Measurements from ENCODE around the gene MYH6.
"Not testable (repeated sequence)": the region's sequence is repeated elsewhere in the genome, so short reads cannot be mapped to it uniquely, and the experiment has no call there.

Gene MYH6

DNA sequence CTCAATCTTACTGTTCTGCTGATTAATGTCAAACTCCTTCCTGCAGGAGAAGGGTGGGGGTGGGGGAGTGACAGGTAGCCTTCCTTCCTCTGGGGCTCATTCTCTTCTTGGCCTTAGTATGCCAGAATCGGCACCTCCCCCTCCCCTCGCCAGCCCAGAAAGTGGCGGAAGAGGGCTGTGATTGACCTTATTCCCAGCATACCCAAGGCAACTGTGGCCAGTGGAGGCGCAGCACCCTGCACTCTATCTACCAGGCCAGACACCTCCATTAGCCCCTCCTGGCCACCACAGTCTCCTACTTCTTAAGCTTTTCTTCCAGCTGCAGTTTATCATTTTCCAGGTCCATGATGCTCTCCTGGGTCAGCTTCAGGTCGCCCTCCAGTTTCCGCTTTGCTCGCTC, 15.5 kb downstream of the MYH6 start:
- DNase-seq (ENCODE audit: low read depth), result no peak

DNA sequence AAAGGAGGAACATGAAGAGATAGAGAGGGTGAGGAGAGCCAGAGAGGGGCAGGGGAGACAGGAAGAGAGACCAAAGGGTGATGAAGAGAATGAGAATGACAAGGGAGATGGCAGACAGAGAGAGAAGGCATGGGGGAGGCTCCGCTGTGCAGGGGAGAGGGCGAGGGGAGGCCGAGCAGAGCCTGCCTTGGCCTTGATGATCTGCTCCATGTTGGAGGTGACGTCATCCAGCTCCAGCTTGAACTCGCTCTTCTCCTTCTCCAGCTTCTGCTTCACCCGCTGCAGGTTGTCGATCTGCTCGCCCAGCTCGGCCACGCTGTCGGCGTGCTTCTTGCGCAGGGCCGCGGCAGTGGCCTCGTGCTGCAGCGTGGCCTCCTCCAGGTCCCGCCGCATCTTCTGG, 18.2 kb downstream of the MYH6 start:
- DNase-seq (ENCODE audit: low read depth), result not testable (repeated sequence)

DNA sequence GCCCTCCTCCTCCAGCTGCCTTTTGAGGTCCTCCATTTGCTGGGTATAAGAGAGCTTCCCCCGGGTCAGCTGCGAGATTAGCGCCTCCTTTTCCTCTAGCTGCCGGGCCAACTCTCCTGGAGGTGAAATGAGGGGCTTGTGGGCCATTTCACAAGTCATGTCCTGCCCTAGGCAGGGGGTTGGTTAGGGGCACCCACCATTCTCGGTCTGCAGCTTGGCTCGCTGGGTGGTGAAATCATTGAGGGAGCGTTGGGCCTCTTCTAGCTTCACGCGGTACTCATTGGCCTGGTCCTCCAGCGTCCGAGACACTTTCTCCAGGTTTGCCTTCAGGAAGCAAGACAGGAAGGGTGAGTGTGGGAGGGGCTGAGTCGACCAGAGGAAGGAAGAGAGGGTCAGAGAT, 18.7 kb downstream of the MYH6 start:
- no peak for DNase-seq (ENCODE audit: low read depth)

DNA sequence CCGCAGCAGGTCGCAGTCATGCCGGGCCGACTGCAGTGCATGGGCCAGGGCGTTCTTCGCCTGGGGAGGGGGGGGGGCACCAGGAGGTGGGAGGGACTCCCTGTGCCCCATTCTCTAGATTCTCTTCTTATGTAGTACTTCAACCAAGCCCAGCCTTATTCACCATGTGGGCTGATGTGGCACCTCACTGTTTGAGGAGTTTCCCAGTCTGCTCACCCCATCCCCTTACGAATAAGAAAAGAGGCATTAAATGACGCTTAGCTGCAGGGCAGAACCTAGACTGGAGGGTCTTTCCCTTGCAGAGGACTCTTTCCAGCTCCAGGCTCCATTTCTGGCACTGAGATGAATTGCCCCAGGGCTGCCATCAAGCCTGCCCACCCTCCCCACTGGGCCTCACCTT, 19.1 kb downstream of the MYH6 start:
- DNase-seq (ENCODE audit: low read depth), result no peak

DNA sequence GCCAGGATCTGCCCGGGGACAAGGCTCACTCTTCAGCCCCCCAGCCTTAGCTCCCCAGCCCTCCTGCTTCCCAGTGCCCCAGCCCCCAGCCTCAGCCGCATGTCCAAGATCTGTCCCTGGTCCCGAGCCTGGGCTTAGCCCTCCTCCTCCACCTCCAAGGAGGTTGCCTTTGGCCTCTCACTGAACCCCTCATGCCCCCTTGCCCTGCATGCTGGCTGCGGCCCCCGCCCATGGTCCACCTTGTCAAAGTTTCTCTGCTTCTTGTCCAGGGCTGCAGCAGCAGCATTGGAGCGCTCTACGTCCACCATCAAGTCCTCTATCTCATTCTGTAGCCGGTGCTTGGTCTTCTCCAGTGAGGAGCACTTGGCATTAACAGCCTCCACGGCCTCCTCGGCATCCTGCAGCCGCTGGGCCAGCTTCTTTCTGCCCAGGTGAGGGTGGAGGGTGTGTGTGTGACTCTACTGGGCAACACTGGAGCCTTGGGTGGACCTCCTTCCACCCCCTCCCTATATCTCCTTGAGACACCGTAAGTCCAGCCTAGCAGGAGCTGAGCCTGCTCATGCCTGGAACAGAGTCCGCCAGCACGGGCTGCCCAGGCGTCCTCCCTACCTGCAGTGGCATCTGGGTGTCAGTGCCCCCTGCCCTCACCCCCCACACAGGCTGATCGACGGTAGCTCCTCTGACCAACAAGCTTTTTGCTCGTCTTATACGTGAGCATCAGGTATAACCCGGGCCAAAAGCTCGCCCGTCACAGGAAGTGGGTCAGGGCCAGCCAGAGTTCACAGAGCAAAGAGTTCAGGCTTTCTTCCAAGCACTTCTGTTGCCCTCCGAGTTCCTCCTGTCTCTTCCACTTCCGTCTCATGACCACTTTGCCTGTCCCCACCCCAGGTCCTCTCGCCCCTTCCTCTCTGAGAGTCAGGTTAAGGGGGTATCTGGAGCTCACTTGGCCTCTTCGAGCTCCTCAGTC, 19.9 kb downstream of the MYH6 start:
- DNase-seq (ENCODE audit: low read depth), result no peak

DNA sequence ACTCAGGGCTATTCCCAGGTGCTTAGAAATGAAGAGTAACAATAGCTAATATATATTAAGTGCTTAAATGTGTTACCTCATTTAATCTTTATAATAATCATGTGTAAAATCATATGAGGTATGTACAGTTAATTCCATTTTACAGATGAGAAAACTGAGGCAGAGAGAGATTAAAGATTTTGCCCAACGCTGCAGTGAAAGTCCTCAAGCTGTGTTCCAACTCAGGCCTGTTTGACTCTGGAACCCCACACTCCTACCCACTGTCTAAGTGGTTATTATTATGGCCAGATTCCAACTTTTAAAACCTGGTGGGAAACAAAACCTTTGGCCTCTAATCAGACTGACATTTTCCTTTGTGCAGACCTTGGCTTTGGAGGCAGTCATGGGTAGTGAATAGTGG, 21.1 kb downstream of the MYH6 start:
- no peak for DNase-seq (ENCODE audit: low read depth)

DNA sequence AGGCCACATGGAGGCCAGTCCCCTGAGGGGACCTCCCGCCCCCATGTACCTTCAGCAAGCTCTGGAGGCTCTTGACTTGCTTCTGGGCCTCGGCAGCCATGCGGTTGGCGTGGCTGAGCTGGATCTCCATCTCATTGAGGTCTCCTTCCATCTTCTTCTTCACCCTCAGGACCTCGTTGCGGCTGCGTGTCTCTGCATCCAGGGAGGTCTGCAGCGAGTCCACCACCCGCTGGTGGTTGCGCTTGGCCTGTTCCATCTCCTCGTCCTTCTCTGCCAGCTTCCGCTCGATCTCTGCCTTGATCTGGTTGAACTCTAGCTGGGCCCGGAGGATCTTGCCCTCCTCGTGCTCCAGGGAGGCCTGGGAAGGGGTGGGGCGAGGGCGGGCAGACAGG, 21.8 kb downstream of the MYH6 start:
- DNase-seq (ENCODE audit: low read depth), result not testable (repeated sequence)

DNA sequence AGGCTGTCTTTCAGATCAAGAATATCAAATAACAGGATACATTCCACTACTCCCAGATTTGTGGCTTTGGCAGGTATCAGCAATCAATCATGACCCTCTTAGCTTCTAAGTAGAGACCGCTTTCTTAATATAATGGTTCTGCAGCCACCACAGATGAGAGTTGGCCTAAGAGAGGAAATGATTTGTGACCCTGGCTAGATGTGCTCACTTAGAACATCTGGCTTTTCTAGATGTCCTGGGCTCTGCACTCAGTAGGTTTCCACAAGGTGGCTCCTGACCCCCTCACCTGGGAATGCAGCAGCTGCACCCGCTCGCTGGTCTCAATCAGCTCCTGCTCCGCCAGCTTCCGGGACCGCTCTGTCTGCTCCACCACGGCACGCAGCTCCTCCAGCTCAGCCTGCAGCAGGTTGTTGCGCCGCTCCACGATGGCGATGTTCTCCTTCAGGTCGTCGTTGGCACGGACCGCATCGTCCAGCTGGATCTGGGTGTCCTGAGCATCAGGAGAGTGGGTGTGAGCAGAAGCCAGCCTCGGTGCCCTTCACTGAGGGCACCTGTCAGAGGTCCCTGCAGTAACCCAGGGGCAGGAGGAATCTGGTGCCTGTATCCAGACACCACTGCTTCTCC, 22.3 kb downstream of the MYH6 start:
- DNase-seq (ENCODE audit: low read depth), result no peak

DNA sequence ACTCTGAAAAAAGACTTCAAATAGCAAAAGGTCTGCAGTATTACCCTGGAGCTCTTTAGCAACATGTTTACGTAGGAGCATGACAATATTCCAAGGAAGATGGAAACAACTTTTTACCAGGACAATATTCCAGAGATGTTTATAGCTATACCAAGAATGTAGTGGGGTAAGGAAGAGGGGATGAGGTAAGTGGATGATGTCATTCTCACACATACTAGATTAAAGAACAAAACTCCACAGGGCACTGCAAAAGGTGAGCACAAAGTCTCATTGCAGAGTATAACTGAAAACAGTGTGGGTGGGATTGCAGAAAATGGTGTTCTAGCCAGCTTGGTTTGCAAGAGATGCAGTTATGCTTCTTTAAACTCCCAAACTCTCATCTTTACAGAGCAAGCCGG, 22.8 kb downstream of the MYH6 start:
- DNase-seq (ENCODE audit: low read depth), result no peak

DNA sequence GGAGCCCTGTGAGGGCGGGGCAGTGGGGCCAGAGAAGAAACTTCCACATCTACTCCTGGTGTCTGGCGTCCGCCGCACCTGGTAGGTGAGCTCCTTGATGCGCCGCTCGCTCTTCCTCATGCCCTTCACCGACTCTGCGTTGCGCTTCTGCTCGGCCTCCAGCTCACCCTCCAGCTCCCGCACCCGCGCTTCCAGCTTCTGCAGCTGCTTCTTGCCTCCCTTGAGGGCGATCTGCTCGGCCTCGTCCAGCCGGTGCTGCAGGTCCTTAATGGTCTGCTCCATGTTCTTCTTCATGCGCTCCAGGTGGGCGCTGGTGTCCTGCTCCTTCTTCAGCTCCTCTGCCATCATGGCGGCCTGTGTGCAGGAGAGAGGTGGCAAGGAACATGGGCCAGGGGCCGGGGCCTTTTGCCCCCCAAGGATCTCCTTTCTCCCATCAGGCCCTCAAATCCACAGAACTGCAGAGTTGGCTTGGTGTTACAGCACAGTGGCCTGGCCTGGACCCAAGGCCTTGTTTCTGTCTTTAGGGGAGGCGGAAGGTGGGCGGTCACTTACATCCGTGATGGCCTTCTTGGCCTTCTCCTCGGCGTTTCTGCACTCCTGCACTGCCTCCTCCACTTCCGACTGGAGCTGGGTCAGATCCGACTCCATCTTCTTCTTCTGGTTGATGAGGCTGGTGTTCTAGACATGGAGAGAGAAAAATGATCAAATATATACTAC, 23.6 kb downstream of the MYH6 start:
- DNase-seq (ENCODE audit: low read depth), result no peak

DNA sequence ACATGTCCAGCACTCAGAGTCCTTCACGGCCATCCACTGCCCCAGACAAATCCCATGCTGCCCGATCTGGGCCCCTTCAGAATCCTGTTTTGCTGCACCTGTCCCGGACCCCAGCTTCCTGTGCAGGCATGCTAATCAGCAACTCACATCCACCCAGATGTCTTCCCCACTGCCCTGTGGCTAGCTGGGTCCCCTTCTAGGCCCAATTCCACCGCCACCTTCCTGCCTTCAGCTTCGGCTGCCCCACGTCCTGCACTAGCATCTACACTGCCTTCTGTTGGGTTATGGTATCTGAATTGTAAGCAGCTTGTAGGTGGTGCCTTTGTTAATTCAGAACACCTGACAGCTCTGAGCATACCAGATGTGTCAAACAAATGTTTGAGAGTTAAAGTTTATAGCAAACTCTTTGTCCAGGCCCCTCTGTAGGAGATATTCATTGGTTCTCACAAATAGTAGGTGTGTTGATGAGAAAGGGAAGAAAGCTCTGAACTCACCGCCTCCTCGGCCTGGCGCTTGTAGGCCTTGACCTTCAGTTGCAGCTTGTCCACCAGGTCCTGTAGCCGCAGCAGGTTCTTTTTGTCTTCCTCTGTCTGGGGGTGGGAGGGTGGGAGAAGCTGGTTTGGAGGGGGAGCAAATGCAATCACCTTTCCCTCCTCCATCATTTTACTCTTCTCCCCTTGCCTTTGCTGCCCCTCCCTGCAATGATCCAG, 25.2 kb downstream of the MYH6 start:
- DNase-seq (ENCODE audit: low read depth), result no peak

DNA sequence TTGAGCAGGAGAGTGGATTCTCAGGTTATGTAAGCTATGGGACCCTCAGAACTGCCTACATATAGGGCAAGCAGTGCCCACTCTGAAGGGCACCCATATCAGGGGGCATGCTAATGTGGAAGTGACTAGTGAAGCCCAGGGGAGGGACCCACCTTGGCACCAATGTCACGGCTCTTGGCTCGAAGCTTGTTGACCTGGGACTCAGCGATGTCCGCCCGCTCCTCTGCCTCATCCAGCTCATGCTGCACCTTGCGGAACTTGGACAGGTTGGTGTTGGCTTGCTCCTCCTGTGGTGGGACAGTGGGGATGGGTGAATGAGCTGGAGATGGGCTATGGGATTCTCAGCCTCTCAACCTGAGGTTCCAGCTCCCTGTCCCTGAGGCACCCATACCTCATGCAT, 25.8 kb downstream of the MYH6 start:
- no peak for DNase-seq (ENCODE audit: low read depth)

DNA sequence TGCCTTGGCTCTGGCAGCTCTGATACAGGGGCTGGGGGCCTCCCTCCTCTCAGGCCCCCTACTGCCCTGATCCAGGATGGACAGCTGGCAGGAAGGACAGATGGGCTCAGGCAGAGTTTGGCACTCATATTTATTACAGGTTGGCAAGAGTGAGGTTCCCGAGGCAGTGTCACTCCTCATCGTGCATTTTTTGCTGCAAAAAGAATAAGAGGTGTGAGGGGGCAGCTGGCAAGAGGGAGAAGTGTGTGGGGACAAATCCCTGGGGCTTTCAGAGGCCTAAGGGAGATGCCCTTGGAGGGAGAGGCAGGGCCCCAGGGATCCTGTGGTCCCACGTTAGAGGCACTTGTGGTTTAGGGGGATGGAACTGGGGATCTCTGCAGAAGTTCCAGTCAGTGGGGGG, 26.2 kb downstream of the MYH6 start:
- DNase-seq (ENCODE audit: low read depth), result no peak

DNA sequence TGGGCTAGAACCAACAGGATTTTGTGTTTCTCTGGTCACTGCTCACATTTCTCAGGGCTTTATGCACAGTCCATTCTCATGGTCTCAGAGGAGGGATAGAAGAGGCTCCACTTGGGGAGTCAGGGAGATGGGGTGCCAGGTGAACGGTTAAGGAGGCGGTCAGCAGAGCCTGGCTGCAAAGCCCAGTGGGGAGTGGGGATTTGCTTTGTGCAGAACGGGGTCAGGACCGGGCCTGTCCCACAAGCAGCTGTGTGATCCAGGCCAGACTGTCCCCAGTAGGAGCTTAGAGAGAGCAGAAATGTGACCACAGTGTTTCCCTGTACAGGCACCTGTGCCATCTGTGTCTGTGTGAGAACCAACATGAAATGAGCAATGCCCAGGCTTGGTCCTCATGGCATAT, 27.1 kb downstream of the MYH6 start:
- DNase-seq (ENCODE audit: low read depth), result no peak

DNA sequence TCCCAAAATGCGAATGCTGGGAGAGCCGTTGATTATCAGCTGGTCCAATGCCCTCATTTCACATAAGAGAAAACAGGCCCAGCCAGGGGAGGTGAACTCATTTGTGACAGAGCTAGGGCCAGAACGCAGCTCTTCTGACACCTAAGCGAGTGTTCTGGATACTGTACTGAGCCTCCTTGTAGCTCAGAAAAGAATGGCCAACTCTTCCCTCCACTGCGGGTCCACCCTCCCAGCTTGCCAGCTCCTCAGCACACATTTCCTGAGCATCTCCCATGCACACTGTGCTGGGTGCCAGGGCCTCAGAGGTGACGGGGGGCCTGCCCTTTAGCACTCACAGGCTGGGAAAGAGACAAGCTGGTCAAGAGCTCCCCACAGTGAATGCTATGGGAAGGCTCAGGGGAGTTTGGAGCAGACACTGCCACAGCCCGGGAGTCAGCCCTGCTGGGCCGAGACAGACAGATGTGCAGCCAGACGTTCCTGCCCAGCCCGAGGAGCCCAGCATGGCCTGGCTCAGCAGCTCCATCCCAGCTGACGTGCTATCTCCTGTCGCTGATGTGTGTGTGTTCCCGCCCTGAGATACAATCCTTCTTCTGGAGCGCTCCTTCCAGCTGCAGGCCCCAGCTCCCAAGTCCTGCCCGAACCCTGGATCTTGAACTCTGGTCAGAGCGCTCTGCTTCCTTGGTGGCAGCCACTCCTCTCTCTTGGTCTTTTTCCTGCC, 27.7 kb downstream of the MYH6 start:
- no peak for DNase-seq (ENCODE audit: low read depth)

DNA sequence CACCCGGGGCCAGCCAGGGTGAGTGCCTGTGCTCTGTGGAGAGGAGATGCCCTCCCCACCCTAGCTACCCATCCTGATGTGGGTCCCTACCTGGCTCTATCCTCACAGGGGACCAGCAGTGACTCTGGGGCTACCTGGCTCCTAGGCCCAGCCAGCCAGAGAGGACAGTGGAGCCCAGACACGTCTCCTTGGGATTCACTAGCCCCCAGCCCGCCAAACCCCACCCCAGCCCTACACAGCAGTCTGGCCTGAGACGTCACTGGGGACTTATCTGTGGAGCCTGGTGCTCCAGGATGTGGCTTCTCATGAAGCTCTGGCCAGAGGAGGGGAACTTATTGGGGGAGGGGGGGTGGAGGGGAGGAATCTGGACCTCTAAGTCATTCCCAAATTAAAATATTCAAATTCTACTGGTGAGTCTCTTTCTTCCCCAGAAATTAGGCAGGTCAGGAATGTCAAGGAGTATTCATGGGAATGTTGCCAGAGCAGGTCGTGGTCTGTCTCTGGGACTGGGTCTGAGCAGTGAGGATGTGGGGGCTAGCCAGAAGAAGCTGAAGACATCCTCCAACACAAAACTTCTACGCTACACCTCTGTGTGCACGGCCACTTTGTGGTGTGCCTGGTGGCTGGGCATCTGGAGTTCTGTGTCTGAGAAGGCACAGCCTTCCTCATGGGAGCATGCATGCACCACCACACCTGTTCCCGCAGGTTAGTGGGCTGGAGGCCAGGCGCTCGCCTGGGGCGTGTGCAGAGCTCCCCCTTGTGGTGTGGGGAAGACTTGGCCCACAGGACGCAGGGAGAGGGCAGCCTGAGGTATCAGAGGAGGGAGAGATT, 28.5 kb downstream of the MYH6 start:
- DNase-seq (ENCODE audit: low read depth), result peak; percentile 59

DNA sequence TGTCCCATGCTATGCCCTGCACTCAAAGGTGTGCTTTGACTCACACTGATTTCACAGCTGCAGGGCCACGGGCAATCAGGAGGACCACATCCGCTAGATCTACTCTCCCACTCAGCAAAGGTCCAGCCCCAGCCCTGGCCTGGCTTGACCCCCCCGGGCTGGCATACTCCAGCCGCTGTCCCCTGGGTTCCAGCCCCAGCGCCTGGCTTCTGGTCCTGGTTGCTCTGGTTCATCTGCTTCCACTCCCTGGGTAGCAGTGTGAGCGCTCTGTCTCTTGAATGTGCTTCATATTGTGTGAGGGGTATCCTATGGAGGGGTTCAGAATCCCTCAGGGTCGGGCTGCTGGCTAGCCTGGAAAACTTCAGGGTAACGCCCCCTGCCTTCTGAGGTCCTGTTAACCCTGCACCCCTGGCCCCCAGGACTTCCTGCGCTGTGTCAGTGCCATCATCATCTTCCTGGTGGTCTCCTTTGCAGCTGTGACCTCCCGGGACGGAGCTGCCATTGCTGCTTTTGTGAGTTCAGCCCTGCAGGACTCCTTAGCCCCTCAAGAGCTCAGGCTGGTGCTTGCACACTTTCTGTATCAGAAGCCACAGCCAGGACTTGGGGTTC, 29.4 kb downstream of the MYH6 start:
- DNase-seq (ENCODE audit: low read depth), result no peak

DNA sequence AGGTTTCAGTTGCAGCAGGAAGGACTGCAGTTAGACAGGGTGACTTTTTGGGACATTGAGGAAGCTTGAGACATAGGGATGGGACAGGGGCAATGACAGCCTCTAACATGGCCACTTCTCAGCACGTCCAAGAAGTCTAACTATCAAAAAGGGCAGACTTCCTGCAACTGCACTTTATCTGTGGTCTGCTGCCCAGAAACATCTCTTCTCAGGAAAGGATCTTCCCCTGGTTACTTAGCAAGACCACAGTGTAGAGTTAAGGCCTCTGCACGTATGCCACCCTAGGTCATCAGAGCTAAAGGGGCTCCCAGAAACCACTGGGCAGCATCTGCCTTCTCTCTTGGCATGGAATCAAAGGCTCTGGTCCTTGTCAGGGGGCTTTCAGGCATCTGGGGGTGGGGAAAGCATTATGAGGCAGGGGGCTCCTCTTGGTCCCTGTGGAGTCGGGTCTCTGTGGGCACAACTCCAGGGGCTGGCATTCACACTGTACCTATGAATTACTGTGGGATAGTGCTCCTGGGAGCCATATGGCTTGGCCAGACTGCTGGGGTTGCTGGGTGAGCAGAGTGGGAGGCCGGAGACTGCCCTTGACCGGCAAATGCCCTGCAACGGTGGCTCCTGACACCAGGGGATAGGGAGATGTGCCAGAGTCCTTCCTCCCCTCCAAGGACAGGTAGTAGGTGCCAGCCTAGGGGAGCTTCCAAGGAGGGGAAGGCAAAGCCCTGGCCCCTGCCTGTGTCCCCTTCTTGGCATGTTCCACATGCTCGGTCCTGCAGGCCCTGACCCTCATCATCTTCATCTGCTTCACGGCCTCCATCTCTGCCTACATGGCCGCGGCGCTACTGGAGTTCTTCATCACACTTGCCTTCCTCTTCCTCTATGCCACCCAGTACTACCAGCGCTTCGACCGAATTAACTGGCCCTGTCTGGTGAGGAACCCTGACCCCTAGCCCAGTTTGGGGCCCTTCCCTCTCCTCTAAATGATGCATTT, 30.2 kb downstream of the MYH6 start:
- no peak for DNase-seq (ENCODE audit: low read depth)

DNA sequence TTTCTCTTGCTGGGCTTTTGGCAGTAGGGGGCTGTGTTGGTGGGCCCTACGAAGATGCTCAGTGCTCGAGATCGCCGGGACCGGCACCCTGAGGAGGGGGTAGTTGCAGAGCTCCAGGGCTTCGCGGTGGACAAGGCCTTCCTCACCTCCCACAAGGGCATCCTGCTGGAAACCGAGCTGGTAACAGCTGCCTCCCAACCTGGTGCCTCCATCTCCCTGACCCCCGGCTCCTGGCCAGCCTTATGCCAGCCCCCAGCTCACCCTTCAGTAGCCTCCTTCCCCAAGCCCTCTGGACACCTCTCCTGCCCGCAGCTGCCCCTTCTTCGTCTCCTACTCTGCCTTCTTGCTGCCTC, 30.9 kb downstream of the MYH6 start:
- DNase-seq (ENCODE audit: low read depth), result no peak

Data from activated T-helper 9 cell treated with anti-CD3 and anti-CD28 coated beads, Interleukin-2, amount 50 U/mL, for 16 hours (primary cell).